ENCODE results near the gene VWA2.
"Not testable (repeated sequence)": the region's sequence is repeated elsewhere in the genome, so short reads cannot be mapped to it uniquely, and the experiment has no call there.

The VWA2 gene

DNA sequence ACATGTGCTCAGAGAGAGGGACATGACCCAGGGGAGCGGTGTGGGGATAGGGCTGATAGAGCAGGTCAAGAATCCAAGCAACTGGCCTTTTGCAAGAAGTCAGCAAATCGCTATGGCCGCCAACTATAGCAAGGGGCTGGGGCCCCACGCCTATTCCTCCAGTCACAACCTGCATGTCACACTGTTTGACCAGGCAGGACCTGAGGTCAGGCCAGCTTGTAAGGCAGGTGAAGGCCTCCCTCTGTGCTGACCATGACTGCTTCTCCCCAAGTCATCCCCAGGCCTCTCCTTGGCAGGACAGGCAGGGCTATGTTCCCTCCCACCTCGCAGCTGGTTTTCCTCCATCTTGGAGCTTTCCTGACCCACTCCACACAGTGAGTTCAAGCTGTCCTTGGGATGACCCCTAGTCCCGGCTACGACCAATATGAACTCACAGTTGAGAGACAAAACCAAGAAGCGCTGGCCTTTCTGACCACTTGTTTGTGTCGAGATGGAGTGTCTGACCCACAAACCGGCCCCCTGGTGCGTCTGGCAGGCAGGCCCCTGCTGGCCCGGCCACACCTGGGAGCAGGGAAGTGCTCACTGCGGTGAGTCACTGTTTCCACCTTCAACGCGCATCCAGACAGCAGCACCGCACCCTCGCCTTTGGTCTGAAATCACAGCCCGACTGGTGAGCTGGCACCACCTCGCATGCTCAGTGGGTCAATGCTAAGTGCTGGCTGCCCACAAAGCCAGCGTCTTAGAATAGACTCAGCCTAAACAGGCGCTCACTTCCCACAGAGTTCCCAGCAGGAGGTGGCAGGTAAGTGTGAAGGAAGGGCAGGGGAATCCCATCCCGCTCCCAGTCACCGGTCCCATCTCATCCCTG, 81.4 kb downstream of the VWA2 start:
- no peak for DNase-seq

DNA sequence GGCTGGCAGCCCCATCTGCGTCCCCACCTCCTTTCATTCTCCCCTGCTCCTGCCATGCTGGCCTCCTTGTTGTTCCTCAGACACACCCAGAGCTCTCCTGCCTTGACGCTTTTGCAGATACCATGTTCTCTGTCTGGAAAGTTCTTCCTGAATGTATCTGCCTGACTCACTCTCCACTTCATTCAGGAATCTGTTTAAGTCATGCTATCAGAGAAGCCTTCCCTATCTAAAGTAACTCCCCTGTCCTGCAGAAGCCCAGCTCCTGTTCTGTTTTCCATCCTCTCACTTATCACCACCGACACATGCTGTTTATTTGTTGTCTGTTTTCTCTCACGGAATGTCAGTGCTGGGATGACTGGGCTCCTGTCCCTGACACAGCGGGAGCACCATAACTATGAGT, 83.3 kb downstream of the VWA2 start:
- DNase-seq = no peak

DNA sequence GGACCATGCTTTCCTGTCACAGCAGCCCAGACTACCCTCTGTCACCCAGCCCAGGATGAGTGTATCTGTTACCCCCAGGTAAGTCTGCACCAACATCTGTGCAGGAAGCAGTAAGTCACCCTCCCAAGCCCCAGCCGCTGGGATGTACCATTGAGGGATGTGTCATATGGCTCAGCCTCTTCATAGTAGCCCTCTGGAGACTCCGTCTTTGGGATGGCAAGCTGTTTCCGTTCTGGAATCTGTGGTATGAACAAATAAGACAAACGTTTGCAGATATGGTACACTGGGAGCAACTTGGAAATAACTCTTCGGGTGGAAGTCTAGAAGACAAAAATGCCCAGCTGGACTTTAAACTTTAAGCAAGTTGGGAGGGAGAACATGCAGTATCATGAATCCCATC, 84.0 kb downstream of the VWA2 start:
- no peak for DNase-seq

DNA sequence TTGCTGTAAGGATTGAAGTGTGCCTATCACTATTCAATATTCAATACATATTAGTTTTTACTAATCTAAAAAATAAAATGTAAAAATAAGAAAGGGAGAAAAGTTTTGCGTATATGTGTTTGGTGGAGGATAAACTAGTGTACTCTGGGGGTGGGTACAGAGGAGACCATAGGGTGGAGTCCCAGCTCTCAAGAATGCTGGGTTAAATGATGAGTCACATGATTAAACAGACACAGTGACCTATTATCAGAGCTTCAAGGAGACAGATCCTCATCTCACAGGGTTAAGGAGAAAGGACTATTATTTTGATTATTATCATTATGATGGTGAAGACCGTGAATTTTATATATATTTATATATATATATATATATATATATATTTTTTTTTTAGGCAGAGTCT, 87.7 kb downstream of the VWA2 start:
- no peak for DNase-seq

DNA sequence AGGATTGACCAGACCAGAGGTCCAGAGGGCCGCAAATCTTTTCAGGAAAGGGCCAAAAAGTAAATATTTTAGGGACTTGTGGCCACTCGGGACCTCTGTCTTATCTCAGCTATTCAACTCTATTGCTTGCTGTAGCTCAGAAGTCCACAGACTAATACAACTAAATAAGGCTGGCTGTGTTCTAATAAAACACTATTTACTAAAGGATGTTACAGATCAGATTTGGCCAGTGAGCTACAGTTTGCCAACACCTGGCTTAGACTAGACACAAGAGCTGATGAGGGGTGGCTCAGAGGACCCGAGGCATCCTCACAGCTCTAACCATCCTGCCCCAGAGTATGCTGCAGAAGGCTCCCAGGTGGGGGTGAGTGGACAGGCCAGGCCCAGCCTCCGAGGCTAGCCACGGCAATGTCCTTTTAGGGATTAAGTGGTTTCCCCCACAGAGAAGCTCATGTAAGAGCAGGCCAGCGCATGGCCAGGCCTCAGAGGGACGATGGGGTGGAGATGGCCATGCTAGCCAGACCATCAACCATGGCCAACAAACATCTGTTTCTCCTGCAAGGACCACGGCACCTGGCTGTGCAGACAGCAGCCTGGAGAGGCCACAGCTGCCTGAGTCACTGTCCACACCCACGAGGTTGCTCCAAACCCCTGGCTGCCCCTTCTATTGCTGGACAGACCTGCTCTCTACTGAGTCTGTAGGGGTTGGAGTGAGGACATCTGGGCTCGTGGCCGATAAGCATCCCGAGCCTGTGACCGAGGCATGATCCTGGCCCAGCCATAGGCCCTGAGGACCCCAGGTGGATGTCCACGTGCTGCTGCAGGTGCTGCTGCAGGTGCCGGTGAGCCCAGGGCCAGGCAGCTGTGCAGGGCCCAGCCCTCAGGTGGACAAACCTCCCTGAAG, 88.7 kb downstream of the VWA2 start:
- DNase-seq = no peak

DNA sequence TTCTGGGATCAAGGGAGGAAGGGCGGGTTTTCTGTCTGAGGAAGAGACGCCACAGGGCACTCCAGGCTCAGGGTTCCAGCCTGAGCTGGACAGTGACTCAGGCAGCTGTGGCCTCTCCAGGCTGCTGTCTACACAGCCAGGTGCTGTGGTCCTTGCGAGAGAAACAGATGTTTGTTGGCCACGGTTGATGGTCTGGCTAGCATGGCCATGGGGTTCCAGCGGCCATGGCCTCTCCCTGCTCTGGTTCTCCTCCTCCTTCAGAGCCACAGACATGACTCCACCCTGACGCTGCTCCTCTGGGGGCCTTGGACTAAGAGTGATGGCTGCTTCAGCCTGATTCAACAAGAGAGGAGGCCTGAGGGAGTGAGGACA, 89.4 kb downstream of the VWA2 start:
- DNase-seq = no peak

DNA sequence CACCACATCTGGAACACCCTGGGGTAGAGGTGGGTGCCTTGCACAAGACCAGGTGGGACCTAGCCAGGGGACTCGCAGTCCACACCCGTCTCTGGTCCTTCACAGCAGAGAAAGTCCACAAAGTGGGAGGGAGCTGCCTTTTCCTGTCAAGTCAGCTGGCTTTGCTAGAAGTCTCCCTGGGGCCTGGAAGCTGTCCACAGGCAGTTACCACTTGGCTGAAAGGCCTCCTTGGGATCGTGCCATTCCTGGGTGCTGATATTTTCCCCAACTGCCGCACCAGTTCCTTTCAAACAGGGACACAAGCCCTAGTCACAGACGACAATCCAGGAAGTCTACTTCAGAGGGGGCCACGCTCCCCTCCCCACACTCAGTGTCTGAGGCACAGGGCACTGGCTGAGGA, 89.8 kb downstream of the VWA2 start:
- no peak for DNase-seq

DNA sequence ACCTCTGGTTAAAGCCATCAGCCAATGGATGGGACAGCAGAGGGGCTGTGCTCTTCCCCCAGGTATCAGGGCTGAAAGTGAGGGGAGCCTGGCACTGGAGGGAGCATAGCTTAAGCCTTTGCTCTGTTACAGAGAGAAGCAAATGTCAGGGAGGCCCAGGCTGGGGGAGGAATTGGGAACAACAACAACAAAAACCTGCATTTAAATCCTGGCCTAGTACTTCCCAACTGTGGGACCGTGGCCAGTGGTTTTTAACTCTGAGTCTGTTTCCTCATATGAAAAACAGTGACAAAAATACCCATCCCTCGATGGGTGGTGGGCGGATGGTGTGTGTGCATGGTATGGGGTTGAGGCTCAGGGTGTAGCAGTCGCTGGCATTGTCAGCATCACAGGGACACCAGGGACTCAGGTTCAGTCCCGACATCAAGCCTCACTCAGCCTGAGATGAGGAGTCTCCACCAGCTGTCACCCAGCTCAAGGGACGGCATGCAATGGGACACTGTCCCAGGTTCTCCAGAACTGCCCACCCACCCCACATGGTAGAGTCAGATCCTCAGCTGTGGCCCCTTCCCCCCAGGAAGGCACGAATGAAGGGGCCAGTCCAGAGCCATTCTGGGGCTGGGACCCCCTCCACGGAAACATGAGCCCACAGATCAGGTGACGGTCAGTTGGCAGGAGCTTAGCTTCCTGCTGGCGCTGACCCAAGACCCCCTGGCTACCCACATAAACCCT, 90.7 kb downstream of the VWA2 start:
- no peak for DNase-seq

DNA sequence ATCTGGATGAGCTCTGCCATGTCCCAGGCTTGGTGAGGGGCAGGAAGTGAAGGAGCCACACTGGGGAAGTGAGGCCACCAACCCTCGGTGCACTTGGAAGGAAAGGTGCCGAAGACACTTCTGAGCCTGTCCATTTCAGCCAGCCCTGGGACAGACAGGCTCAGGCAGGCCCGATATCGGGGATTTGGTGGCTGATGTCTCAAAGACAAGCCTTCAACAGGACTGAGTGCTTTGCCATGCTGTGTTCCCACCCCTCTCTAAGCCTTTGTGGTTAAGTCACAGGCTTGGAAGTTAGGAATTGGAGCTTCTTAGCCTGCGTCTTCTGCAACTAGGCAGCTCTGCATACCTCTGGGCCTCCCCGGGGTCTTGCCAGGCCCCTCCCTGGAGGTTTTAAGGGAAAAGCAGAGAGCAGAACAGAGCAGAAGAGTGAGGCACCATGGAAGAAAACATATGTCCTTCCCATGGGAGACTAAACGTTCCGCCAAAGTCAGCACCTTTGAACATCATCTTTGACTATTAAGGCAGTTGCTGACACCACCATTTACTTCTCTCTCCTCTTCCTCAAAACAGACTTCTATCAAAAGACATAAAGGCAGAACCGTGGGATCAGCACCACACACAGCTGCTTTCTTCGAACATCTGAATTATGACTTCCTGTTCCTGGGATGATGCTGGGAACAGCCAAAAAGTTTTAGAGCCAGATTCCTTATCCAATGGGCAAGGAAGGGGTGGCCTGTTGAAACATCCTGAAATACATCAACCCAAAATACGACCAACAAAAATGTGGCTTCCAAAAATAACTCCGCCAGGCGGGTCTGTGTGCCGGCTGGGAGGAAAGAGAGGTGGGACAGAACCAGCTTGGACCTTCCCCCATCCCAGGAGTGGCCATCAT, 93.5 kb downstream of the VWA2 start:
- no peak for DNase-seq

DNA sequence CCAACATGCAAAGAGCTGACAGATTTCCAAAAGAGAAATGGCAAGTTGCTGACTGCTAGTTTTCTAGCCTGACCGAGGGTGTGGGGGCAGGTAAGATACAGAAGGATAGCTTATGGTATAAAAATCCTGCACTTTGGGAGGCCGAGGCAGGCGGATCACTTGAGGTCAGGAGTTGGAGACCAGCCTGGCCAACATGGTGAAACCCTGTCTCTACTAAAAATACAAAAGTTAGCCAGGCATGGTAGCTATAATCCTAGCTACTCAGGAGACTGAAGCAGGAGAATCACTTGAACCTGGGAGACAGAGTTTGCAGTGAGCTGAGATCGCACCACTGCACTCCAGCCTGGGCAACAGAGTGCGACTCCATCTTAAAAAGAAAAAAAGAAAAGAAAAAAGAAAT, 94.4 kb downstream of the VWA2 start:
- not testable (repeated sequence) for DNase-seq

DNA sequence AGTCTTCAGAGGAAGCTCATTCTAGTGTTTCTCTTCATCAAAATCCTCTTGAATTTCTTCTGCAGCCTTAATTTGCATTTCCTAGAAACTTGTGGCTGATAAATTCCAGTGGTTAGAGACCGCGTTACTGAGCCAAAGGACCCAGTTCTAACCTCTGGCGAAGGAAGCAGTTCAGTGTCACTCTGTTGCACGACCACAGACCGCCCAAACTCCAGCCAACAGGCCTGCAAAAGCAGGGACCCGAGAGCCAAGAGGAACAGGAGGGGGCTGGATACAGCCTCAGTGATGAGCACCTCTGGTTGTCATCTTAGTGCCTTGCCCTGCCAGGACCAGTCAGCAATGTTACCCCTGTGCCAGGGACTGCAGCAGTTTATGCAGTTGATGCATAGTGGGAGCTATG, 95.2 kb downstream of the VWA2 start:
- DNase-seq = no peak

DNA sequence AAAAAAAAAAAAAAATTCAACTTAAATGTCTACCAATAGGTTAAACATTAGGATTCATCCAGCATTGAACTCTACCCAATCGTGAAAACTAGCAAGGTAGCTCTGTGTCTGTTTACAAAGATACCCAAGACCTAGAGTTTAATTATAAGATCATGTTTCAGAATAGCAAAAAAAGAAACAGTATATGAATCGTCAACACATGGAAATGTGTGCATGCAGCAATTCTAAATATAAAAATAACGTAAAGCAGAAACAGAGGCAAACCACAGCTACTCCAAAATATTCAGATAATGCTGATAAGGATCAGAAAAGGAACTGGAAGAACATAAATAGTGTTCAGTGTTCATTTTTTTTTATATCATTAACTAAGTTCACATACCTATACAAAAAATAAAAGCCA, 96.6 kb downstream of the VWA2 start:
- no peak for DNase-seq

DNA sequence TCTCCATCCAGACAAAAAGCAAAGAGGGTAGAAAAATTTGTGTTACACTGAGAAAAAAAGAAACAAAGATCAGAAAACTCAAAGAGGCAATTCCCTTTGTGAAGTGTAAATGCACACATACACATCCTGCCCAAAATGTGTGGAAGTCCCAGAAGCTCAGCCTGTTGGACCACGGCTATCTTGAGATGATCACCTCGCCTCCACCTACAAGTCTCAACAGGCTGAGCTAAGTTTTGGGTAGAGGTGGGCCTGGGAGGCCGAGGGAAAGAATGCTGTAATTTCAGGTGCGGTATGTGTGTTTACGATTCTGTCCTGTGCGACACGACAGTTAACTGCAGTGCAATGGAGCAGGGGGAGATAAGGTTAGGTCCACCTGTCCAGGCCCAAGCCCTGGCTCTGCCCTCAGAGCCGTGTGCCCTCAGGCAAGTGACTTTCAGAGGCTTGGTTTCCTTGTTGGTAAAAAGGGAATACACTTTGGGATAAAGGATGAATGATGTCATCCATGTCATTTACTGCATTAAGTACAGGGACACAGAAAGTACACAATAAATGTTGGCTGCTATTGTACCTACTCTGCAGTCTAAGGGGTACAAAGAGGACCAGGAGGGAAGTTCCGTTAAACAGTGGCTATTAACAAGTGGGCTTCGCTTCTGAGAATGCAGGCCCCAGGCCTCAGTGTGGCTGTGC, 97.9 kb downstream of the VWA2 start:
- no peak for DNase-seq

DNA sequence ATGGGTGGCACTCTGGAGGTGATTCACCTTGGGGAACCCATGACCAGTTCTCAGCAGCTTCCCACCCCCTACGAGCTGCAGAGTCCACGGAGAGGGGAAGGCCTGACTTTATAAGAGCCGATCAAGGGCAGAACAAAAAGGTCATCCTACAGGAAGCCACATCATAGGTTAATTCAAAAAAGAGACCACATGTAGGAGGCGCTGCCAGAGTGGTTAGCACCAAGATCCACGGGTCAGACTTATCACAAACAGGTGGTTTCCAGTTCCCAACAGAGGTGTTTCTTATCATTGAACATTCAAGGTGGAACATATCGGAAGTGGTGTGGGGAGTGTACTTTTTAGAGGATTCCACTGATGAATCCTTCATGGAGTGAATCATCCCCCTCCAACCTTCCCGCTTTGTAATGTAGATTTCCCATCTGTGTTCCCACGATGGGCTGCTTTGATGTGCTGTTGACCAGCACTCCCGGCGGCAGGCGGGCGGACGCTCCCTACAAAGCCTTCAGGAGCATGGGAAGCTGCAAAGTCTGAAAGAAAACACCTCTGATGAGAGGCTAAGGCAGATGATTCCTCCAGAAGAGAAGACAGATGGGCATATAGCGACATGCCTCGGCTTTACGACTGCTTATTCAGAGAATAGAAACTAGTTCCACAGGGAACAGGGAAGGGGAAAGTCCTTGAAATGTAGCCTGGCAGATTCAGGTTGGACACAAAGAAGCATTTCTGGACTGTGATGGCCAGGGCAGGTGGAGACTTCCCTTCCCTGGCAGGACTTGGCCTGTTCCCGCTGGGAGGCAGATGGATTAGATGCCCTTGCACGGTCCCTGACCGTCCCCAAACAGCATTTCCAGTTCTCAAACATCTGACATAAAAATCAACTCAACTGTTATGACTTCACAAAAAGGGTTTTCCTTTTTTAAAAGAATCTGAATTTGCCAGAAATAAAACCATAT, 98.7 kb downstream of the VWA2 start:
- no peak for DNase-seq

DNA sequence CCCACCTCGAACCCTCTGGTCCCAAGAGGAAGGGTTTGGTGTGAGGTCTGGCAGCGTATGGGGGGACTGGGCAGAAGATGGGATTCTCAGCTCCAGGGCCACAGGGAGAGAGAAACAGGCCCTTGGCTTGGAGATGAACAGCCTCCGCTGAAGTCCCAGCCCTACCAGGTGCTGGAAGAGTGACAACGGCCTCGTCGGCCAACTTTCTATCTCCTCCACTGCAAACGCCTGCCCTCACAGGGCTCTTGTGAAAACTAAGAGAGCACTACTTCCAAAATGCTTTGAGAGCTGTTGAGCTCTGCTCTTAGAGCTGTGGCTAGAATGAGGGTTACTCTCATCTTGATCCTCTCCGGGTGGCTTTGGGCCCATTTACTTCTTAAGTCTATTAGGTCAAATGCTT, 101.8 kb downstream of the VWA2 start:
- DNase-seq = no peak
